GM23248 (cell line): ENCODE measurements around the gene CXCL17. TPM values are rescaled to one million over a fixed set of nuclear protein-coding genes. Genes with fewer than 3 reads are reported as not detected.
"Not testable (repeated sequence)": the region's sequence is repeated elsewhere in the genome, so short reads cannot be mapped to it uniquely, and the experiment has no call there.

Experiments used
- DNase-seq: peaks from one replicate; pipeline ENCODE4 v3.0.0-alpha.2; 2015
- H2AFZ ChIP-seq: fragments of 200-600 bp; sonication (generic); 2 replicates; pipeline ENCODE4 v1.6.1; 2016; ENCODE audit warnings: antibody characterized with exemption
- H3F3A ChIP-seq: fragments of 200-600 bp; sonication (generic); 2 replicates; pipeline ENCODE4 v1.6.1; 2016; ENCODE audit warnings: mild to moderate bottlenecking, antibody characterized with exemption, mixed run types; ENCODE audit not compliant: insufficient read depth
- H3K27ac ChIP-seq: fragments of 200-600 bp; sonication (generic); 2 replicates; pipeline ENCODE4 v1.5.1; 2016; ENCODE audit warnings: mild to moderate bottlenecking
- H3K27me3 ChIP-seq: fragments of 200-600 bp; sonication (generic); replicated peaks from 2 replicates; pipeline ENCODE4 v1.6.1; 2016; ENCODE audit warnings: mild to moderate bottlenecking; ENCODE audit not compliant: insufficient read depth
- H3K36me3 ChIP-seq: fragments of 200-600 bp; sonication (generic); 2 replicates; pipeline ENCODE4 v1.6.1; 2016; ENCODE audit warnings: low read depth, mild to moderate bottlenecking
- H3K4me1 ChIP-seq: fragments of 200-600 bp; sonication (generic); 2 replicates; pipeline ENCODE4 v1.6.1; 2016; ENCODE audit warnings: mild to moderate bottlenecking; ENCODE audit not compliant: insufficient read depth
- H3K4me2 ChIP-seq: fragments of 200-600 bp; sonication (generic); one replicate; pipeline ENCODE4 v1.6.1; 2016; ENCODE audit warnings: mild to moderate bottlenecking; ENCODE audit not compliant: unreplicated experiment
- H3K4me3 ChIP-seq: fragments of 200-600 bp; sonication (generic); 2 replicates; pipeline ENCODE4 v1.5.1; 2016; ENCODE audit warnings: mild to moderate bottlenecking
- H3K79me2 ChIP-seq: fragments of 200-600 bp; sonication (generic); 2 replicates; pipeline ENCODE4 v1.6.1; 2016; ENCODE audit warnings: mild to moderate bottlenecking; ENCODE audit not compliant: insufficient read depth
- H3K9ac ChIP-seq: fragments of 200-600 bp; sonication (generic); 2 replicates; pipeline ENCODE4 v1.6.1; 2016; ENCODE audit warnings: mild to moderate bottlenecking
- H3K9me2 ChIP-seq: fragments of 200-600 bp; sonication (generic); 2 replicates; pipeline ENCODE4 v1.6.1; 2016; ENCODE audit warnings: mixed run types, mild to moderate bottlenecking, moderate library complexity; ENCODE audit not compliant: insufficient read depth
- H3K9me3 ChIP-seq: fragments of 200-600 bp; sonication (generic); one replicate; pipeline ENCODE4 v1.6.1; 2017; ENCODE audit warnings: low read depth
- H4K20me1 ChIP-seq: fragments of 200-600 bp; sonication (generic); 2 replicates; pipeline ENCODE4 v1.6.0; 2016; ENCODE audit not compliant: insufficient read depth
- EZH2 ChIP-seq: fragments of 200-600 bp; sonication (generic); IDR thresholded peaks from 2 replicates; pipeline ENCODE4 v1.6.1; 2018; ENCODE audit warnings: antibody characterized with exemption, mild to moderate bottlenecking; ENCODE audit not compliant: insufficient read depth, poor library complexity, severe bottlenecking
- EZH2phosphoT487 ChIP-seq: fragments of 200-600 bp; sonication (generic); IDR thresholded peaks from 2 replicates; pipeline ENCODE4 v1.6.1; 2018; ENCODE audit warnings: antibody characterized with exemption, moderate library complexity, mild to moderate bottlenecking, low read depth; ENCODE audit not compliant: insufficient read depth
- WGBS, 2 experiments: methylation state at CpG; one replicate each; pipeline ENCODE4 v1.1.6; 2015 to 2017; ENCODE audit warnings: low lambda C conversion rate in 2 of 2, low coverage in 1 of 2; ENCODE audit errors: missing lambda C conversion rate in 2 of 2; 5-methylcytosine and 5-hydroxymethylcytosine counted together
- in situ Hi-C: fragments of 300-500 bp; cut with MboI; formaldehyde crosslinking; loops from 2 replicates; pipeline ENCODE4 v1.15.0; 2020
- polyA plus RNA-seq: library from polyadenylated mRNA; unstranded; fragments of >200 nt; fragmentation: Nextera tagmentation; extraction: Ambion mirVana; gene quantifications from 2 replicates; pipeline ENCODE4 v1.2.1, GENCODE V29; 2016
- total RNA-seq: library from RNA; depleted of rRNA; stranded (reverse); fragments of >200 nt; shearing (Covaris generic); gene quantifications from 2 replicates; pipeline ENCODE4 v1.2.3, GENCODE V29; 2014; rRNA removed

Gene CXCL17, protein sequence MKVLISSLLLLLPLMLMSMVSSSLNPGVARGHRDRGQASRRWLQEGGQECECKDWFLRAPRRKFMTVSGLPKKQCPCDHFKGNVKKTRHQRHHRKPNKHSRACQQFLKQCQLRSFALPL
- not detected in 2 replicates for total RNA-seq
- not detected in 2 replicates for polyA plus RNA-seq

DNA sequence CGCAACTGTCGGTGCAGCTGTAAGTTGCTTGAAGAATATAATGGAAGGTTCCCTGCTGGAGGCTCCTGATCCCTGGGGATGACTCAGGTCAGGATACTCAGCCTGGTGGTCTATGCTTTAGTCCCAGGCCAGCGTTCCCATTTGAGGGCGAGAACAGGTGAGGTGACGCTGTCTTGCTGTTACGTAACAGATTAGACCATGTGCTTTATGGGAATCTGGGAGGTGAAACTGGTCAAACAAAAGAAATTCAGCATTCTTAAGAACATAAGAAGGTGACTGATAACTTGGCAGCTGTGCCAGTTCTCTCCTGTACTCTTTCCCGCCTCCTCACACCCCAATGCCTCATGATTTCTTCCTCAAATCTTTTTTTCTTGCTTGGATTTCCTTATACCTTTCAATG is at the start of gene CXCL17:
Gene CXCL17, minus strand, starts transcription at position 114 of the 400 bp plus-strand sequence. CDS start 114 bp downstream, outside the sequence.
- Histone ChIP-seq H3K4me1 (no peaks in the 10 kb centered on the region), H2AFZ (no peak within 1 kb of the TSS), H3K79me2 (no peaks in the 10 kb centered on the region), H3K9me2 (no peaks in the 10 kb centered on the region), H3K27me3 (peaks cover 9% of the 10 kb centered on the region; the same call in 1 of the 2 replicates), H3K27ac (no peak within 1 kb of the TSS), H4K20me1 (no peaks in the 10 kb centered on the region), H3K9me3 (no peaks in the 10 kb centered on the region), H3K4me2 (no peak within 1 kb of the TSS), H3F3A (no peaks in the 10 kb centered on the region), H3K4me3 (no peak within 1 kb of the TSS), H3K36me3 (no peaks in the 10 kb centered on the region), H3K9ac (no peak within 1 kb of the TSS)
- DNase-seq: no peak
- WGBS, 2 experiments: 83 to 90% methylated on average over 7 of the region's 7 CpGs
- TF ChIP-seq EZH2: no peak
- TF ChIP-seq EZH2phosphoT487: no peak
- in situ Hi-C loops: no loop called here

DNA sequence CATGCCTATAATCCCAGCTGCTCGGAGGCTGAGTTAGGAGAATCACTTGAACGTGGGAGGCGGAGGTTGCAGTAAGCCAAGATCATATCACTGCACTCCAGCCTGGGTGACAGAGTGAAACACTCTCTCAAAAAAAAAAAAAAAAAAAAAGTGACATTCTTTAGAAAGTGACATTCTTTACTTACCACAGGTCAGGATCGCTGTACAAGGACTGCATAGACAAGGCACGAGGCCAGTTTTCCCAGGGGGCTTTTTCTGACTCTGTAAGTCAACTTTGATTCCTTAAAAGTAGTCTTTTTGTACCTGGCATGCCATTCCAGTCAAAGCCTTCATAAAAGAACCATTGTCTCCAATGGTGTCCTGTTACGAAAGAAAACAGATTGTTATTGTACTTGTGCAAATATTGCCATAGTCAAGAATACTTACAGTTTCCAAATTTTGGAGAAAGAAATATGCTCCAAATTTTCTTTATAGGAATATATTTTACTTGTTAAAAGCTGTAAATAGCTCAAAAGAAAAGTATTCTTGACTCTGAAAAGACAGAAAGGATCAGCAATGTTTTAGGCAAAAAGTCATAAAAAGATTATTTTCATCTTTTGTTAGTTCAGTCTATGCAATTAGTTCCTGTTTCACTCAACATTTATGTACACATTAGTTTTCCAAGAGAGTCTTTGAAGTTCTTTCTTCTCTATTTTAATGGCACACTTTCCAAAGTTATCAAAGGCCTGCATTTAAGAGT is 46.2 kb upstream of the CXCL17 start:
- H3K79me2 ChIP-seq: no peaks in the 10 kb centered on the region
- no peaks in the 10 kb centered on the region for H3K36me3 ChIP-seq
- TF ChIP-seq EZH2 (no peak), EZH2phosphoT487 (no peak)
- no peak for DNase-seq
- H3K4me2 ChIP-seq: no peak overlapping the region
- no peak overlapping the region for H3K4me3 ChIP-seq
- in situ Hi-C loops: no loop called here
- no peak overlapping the region for H3K9ac ChIP-seq
- H4K20me1 ChIP-seq: no peaks in the 10 kb centered on the region
- no peaks in the 10 kb centered on the region for H3F3A ChIP-seq
- no peak overlapping the region for H3K27ac ChIP-seq
- H3K9me2 ChIP-seq: no peaks in the 10 kb centered on the region
- no peak overlapping the region for H2AFZ ChIP-seq
- H3K9me3 ChIP-seq: no peaks in the 10 kb centered on the region
- no peaks in the 10 kb centered on the region for H3K4me1 ChIP-seq
- 74 to 75% methylated on average over 6 of the region's 6 CpGs for WGBS, 2 experiments
- peaks cover 7% of the 10 kb centered on the region; the same call in 1 of the 2 replicates for H3K27me3 ChIP-seq

DNA sequence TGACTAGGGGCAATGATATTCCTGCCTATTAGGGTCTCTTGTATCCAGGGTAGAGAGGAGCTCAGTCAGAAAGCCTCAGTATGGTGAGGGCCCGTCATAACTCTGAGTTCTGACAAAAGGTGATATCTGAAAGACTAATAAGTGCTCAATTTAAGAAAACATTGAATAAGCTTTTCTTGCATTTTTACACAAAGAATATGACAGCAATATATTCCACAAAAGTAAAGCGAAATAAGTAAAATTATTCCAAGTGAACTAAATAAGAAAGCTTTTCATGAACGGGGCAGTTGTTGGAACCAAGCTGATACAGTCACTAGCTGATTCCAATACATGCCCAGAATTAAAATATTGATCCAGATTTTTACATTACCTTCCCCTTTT is 45.0 kb upstream of the CXCL17 start:
- Histone ChIP-seq H3K9ac (no peak overlapping the region), H3K9me2 (no peaks in the 10 kb centered on the region), H3K4me2 (no peak overlapping the region), H3K79me2 (no peaks in the 10 kb centered on the region), H3F3A (no peaks in the 10 kb centered on the region), H3K27ac (no peak overlapping the region), H3K9me3 (no peaks in the 10 kb centered on the region), H2AFZ (no peak overlapping the region), H4K20me1 (no peaks in the 10 kb centered on the region), H3K27me3 (peaks cover 9% of the 10 kb centered on the region; the same call in 1 of the 2 replicates), H3K4me3 (no peak overlapping the region), H3K36me3 (no peaks in the 10 kb centered on the region), H3K4me1 (no peaks in the 10 kb centered on the region)
- no peak for TF ChIP-seq EZH2phosphoT487
- no peak for TF ChIP-seq EZH2
- DNase-seq: no peak
- 69% methylated on average over 3 of the region's 3 CpGs for WGBS, 2 experiments
- in situ Hi-C loops: no loop called here

DNA sequence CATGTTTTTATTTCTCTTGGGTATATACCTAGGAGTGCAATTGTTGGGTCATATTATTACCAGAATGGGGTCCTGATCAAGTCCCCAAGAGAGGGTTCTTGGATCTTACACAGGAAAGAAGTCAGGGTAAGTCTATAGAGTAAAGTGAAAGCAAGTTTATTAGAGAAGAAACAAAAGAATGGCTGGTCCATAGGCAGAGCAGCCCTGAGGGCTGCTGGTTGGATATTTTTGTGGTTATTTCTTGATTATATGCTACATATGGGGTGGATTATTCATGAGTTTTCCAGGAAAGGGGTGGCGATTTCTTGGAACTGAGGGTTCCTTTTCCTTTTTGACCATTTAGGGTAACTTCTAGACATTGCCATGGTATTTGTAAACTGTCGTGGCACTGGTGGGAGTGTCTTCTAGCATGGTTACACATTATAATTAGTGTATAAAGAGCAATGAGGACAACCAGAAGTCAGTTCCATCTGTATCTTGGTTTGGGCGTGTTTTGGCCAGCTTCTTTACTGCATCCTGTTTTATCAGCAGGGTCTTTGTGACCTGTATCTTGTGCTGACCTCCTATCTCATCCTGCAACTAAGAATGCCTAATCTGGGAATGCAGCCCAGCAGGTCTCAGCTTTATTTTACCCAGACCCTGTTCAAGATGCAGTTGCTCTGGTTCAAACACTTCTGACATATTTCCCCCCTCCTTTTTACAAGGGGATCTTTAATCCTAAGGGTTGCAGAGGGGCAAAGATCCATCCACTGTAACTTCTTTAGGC is 44.5 kb upstream of the CXCL17 start:
- Histone ChIP-seq H3K27ac (no peak overlapping the region), H3K36me3 (no peaks in the 10 kb centered on the region), H3F3A (no peaks in the 10 kb centered on the region), H3K79me2 (no peaks in the 10 kb centered on the region), H3K9ac (no peak overlapping the region), H4K20me1 (no peaks in the 10 kb centered on the region), H3K4me3 (no peak overlapping the region), H3K4me1 (no peaks in the 10 kb centered on the region), H3K9me3 (no peaks in the 10 kb centered on the region), H3K4me2 (no peak overlapping the region), H3K9me2 (no peaks in the 10 kb centered on the region), H3K27me3 (peaks cover 9% of the 10 kb centered on the region; the same call in 1 of the 2 replicates), H2AFZ (no peak overlapping the region)
- in situ Hi-C loops: no loop called here
- peak; percentile 4 for DNase-seq
- TF ChIP-seq EZH2phosphoT487: no peak
- no peak for TF ChIP-seq EZH2
- 49 to 51% methylated on average over 3 of the region's 3 CpGs for WGBS, 2 experiments

DNA sequence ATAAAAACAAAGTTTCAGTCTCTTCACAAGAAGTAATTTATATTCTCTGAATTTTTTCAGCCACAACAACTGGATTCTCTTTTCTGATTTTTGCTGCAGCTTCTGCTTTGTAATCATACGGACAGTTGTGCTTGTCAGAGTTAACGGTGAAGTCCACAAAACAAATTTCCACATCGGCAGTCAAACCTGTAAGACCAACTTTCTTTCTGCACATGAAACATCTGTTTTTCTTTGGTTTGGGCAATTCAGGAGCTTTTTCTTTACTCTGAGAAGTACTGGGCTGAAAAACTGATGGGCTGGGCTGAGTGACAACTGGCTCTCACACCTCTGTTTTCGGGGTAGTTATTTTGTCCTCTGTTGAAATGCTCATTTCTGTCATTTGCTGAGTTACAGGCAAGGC is 42.3 kb upstream of the CXCL17 start:
- WGBS, 2 experiments: 48 to 51% methylated on average over 4 of the region's 4 CpGs
- H2AFZ ChIP-seq, H4K20me1 ChIP-seq, H3K79me2 ChIP-seq, H3K9me3 ChIP-seq, H3K4me2 ChIP-seq, H3K36me3 ChIP-seq, H3K9me2 ChIP-seq, in situ Hi-C loops, DNase-seq, H3K27me3 ChIP-seq, H3K9ac ChIP-seq, H3K27ac ChIP-seq, H3K4me3 ChIP-seq, H3F3A ChIP-seq, H3K4me1 ChIP-seq: not testable (repeated sequence)
